Stimulated activated CD8-positive, alpha-beta memory T cell treated with anti-CD3 and anti-CD28 coated beads, Interleukin-12 subunit alpha, Interleukin-12 subunit beta, amount 100 ng/mL, for 1 hour (primary cell): ENCODE measurements around the gene SP140L.
"Not testable (repeated sequence)": the region's sequence is repeated elsewhere in the genome, so short reads cannot be mapped to it uniquely, and the experiment has no call there.

Experiments used
- DNase-seq: peaks from one replicate; pipeline ENCODE4 v3.0.0-alpha.2; 2020; ENCODE audit warnings: low read depth

Gene SP140L

DNA sequence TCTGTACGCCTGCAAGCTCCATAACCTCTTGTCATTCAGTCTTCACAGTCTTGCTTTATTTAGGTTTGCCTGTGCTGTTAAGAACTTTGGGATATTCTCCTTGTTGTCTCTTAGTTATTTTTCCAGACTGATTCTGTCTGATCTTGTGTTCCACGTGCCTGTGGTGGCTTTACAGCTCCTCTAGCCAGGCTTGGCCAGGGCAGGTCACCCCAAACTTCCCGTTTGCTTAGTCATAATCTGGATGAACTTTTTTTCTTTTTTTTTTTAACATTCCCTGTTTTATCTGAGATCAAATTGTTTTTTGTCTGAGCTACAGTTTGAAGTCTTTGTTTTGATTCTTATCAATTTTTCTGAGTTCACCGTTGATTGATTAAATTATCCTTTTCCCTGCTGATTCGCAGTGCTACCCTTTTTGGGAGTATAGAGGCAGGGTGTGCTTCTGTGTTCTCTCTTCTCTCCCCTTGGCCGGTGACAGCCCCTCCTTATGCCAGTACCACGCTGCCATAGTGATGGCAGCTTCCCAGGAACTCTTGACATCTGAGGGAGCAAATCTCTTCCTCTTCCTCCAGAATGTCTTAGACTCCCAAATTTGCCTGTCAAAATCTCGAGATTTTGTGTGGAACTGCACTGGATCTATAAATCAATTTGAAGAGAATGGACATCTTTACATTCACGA lies 91.5 kb downstream of the SP140L start:
- no peak for DNase-seq

DNA sequence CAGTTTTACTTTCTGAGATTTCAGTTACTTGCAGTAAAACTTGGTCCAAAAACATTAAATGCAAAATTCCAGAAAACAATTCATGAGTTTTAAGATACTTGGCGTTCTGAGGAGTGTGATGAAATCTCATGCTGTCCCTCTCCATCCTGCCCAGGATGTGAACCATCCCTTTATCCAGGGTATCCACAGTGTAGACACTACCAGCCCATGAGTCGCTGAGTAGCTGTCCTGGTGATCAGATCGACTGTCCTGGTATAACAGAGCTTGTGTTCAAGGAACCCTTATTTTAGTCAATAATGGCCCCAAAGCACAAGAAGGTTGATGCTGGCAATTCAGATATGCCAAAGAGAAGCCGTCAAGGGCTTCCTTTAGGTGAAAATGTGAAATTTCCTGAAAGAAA lies 92.2 kb downstream of the SP140L start:
- no peak for DNase-seq

DNA sequence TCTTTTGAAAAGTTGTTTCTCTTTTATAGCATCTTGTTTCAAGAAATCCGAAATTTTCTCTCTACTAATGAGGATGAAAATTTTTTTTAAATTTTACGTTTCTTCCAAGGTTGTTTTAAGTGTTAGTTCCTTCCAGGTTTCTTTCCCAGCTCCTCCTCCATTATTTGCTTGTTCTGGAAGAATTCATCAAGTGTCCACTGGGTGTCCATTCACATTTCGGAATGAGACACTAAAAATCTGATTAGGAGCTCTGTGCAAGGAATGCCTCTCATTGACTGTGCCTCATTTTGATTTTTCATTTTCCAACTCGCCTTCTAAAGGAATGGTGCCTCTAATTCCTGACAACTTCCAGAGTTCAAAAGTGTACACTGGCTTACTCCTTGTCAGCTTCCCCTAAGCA lies 95.2 kb downstream of the SP140L start:
- no peak for DNase-seq

DNA sequence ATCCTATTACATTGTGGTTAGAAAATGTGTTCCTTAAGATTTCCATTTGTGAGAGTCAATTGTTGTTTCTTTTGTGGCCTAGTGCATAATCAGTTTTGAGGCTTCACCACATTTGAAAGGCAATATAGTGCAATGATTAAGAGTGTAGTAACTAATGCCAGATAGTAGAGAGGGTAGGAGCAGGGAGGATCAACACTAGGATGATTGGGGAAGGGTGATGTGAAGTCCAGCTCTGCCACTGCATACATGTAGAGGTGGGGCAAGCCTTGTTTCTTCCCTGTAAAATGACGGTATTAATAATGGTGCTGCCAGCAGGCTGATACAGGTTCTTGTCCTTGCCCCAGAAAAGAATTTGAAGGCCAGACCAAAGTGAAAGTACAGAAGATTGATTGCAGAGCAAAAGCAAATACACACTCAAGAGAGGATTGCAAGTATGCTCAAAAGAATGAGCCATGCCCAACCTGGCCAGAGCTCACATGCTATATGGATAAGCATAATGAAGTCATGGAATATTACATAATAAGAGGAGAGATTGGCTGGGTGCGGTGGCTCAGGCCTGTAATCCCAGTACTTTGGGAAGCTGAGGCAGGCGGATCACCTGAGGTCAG lies 97.0 kb downstream of the SP140L start:
- DNase-seq, result no peak

DNA sequence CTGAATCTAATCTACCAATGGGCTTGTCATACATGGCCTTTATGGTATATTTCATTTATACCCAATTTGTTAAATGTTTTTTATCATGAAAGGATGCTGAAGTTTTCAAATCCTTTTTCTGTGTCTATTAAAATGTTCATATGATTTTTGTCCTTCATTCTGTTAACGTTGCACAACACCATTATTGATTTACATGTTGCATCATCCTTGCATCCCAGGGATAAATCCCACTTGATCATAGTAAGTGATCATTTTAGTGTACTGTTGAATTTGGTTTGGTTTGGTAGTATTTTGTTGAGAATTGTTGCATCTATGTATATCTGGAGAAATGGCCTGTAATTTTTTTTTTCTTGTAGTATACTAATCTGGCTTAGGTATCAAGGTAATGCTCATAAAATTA lies 98.4 kb downstream of the SP140L start:
- DNase-seq, result no peak

DNA sequence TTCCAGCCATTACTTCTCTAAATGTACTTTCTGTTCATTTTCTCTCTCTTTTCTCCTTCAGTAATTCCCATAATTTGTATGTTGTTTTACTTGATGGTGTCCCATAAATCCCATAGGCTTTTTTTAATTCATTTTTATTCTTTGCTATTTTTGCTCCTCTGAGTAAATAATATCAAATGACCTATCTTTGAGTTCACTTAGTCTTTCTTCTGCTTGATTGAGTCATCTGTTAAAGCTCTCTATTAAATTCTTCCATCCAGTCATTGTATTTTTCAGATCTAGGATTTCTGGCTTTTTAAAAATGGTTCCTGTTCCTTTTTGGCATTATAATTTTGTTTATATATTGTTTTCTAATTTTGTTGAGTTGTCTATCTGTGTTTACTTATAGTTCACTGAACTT lies 102.5 kb downstream of the SP140L start:
- DNase-seq, result no peak

DNA sequence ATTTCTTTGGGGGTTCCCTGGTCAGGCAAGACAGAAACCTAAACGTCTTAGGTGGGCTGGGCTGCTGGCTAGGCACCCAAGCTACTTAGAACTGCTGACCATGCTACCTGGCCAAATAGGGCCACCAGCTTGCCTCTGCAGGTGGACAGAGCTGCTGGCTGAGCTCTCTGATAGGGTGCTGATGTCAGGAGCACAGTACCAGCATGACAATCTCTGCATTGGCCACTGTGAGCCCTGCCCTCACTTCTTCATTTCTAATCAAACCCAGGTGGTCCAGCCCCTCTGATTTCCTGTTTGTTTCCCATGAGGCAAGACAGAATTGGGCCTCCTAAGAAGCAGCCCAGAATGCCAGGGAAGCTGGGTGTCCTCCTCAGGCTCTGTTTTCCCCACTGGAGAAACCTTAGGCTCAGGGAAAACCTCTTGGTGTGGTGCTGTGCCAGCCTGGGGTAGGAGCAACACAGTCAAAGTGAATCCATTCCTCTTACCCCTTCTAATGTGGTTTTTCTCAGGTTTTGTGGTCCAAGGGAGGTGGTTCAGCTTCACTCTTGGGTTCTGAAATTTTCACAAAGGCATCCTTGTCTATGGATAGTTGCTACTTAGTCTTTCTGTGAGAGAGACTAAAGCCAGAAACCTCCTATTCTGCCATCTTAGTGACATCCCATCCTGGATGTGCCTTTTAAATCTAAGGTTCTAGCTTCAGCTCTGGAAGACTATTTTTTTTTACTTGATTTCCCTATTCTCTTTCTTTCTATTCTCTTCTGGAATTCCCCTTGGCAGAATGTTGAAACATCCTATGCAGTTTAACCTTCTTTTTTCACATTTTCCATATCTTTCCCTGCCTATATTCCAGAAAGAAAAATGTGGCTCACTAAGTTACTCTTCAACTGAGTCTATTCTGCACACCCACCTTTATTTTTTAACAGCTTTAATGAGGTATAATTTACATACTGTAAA lies 104.2 kb downstream of the SP140L start:
- no peak for DNase-seq

DNA sequence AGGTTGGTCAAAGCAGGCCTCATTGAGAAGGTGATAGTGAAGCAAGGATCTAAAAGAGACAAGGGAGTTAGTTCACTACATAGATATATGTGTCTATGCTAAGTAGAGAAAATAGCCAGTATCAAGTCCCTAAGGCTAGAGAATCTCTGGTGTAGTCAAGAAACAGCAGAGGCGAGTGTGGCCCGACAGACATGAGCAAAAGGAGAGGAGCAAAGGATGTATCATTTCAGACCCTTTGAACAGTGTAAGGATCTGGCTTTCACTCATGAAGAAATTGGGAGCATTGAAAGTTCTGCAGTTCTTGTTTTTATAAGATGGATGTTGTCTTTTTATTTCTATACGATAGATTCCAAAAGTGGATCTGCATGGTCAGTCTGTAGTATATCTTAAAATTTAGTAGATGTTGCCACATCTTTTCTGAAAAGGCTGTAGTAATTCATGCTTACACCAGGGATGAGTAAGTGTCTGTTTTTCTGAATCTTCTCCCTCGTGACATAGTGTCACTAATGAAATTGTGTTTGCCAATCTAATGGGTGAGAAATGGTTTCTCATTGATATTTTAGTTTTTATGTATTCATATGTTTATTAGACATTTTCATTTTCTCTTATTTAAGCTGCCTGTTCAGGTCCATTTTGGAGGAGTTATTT lies 107.8 kb downstream of the SP140L start:
- no peak for DNase-seq

DNA sequence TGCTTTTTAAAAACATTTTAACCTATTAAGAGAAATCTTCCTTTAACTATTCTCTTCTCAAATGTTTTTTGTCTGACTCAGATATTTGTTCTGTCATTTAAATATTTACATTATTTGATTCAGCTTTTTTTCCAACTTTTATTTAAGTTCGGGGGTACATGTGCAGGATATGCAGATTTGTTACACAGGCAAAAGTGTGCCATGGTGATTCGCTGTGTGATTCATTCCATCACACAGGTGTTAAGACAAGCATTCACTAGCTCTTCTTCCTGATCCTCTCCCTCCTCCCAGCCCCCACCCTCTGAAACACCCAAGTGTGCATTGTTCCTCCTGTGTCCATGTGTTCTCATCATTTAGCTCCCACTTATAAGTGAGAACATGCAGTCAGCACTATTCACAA lies 108.4 kb downstream of the SP140L start:
- DNase-seq, result no peak

DNA sequence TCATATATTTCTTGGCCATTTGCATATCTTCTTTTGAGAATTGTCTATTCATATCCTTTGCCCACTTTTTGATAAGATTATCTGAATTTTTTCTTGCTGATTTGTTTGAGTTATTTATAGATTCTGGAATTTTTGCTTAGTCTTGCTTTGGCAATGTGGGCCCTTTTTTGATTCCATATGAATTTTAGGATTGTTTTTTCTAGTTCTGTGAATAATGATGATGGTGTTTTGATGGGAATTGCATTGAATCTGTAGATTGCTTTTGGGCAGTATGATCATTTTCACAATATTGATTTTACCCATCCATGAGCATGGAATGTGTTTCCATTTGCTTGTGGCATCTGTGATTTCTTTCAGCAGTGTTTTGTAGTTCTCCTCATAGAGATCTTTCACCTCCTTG lies 112.1 kb downstream of the SP140L start:
- not testable (repeated sequence) for DNase-seq

DNA sequence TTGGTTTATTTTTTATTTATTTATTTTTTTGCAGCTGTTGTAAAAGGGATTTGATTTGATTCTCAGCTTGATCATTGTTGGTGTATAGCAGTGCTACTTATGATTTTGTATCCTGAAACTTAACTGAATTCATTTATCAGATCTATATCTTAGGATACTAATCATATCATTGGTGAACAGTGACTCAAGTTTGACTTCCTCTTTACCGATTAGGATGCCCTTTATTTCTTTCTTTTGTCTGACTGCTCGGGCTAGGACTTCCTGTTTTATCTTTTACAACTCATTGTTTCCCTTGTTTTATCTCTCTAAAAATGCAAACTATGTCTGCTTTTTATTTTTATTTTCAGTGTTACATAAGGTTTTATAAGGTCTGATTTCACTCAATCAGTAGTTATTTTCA lies 112.6 kb downstream of the SP140L start:
- no peak for DNase-seq

DNA sequence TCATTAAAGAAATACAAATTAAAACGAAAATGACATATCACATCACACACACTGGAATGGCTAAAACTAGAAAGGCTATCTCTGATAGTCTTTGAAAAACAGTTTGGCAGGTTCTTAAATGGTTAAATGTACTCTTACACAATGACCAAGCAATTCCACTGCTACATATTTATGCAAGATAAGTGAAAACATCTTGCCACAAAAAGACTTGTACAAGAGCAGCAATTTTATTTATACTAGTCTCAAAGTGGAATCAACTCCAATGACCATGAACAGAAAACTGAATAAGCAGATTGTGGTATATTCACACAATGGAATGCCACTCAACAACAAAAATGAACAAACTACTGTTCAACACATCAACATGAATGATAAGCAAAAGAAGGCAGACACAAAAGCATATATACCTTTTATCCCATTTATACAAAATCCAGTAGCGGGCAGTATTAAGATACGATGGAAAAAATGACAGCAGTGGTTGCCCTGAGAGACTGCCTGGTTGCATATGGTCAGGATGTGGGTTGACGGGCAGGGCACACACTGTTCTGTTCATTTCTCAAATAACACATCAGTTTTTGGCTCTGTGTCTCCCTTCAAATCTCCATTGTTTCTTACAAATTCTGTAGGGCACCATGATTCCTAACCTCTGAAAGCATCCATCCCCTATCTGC lies 114.4 kb downstream of the SP140L start:
- DNase-seq, result peak; percentile 39

DNA sequence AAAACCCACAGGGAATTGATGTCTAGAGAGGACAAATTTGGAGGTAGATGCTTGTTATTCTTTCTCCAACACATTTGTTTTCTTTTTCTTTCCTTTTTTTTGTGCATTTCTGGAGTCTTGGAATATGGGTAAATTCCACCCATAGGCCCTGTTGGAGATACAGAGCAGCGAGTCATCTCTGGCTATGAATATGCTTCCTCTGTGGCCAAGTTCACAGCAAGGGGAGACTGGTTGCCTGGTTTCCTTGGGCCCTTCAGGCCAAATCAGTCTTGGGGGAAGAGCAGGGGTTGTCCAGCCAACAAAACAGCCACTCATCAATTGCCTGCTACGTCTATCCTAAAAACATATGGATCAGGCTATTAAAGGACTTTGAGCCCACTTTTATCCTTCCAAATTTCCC lies 116.5 kb downstream of the SP140L start:
- DNase-seq, result no peak

DNA sequence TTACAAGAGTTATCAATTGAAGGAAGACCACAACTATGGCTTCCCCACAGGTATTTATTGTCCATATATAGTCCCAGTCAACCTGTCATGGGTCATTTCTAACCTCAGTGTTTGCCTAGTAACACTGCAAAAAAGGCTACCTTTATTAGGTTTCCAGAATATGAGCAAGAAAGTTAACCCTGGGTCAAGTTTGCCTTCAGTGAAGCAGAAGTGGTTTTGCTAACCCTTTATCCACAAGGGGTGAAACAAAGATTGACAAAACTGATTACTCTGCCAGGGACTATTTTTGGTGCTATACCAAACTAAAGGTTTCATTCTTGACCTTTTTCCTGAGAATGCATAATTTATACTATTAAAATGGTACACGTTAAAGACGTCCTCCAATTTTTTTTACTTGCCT lies 117.8 kb downstream of the SP140L start:
- no peak for DNase-seq

DNA sequence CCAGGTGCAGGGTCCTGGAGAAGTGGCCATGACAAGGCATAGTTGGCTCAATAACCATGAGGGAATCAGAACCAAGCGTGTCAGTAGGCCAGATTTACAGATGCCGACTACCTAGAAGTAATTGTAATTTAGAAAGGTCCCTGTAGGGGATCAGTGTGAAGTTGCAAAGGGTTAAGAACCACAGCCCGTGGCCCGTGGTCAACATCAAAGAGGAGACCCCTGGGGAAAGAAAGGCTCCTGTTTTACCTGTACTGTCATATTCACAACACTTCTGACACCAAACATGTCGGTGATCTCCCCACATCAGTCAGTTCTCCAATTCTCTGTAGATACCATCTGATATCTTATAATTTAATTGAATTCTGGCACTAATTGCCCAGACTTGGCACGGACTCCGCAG lies 120.0 kb downstream of the SP140L start:
- no peak for DNase-seq

DNA sequence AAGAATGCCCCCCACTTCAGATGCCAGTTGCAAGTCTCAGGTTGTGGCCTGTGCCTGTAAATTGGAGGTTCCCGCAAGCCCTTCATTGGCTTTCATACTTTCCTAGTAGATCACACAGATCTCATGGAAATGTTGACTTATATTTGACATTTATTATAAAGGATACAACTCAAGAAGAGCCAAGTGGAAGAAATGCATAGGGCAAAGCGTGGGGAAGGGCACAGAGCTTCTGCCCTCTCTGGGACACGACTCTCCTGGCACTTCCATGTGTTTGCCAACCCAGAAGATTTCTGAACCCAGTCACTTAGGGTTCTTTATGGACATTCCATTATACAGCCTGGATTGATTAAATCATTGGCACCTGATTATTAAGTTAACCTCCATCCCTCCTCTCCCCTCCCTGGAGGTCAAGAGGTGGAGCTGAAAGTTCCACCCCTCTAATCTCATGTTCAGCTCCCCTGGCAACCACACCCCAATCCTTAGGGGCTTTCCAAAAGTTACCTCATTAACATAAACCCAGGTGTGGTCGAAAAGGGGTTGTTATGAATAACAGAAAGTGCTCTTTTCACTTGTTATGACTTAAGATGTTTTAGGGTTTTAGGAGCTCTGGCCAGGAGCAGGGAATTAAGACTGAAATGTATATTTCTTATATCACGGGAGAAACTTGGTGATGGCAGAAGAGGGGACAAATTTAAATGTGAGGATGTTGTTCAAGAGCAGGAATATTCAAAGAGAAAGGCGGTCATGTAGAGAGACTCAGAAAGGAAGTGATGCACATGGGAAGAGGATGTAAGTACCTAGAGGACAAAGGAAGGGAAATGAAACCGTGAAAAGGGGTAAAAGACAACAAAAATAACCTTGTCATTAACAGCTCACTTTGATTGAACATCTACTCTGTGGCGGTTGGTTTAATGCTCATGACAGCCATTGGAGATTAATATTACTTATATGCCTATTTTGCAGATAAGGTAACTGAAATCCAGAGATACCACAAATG lies 120.8 kb downstream of the SP140L start:
- DNase-seq, result no peak

DNA sequence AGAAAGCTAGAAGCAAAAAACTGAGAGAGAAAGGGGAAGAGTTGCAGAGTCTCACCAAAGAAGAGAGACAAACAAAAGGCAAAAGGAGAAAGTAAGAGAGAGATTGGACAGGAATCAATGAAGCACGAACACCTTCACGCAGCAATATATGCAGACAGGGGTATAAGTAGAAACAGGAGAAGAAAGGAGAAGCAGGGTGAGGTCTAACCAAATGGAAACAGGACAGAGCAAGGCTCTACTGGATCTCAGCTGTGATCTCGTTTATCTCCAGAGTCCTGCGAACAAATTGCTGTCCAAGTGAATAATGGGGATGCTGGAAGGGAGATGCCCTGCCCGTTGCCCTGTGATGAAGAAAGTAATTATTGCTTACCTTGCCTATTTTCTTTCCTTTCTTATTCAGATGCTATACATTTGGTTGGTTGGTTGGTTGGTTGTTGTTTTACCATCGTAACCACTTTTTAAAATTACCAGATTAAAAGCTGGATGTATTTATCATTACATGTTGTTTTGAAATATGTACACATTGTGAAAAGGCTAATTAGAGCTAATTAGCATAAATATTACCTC lies 123.0 kb downstream of the SP140L start:
- no peak for DNase-seq

DNA sequence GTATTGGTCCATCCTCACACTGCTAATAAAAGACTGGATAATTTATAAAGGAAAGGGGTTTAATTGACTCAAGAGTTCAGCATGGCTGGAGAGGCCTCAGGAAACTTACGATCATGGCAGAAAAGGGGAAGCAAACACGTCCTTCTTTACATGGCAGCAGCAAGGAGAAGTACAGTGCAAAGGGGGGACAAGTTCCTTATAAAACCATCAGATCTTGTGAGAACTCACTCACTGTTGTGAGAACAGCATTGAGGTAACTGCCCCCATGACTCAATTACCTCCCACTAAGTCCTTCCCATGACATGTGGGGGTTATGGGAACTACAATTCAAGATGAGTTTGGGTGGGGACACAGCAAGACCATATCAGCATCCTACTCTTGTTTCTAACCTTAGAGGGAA lies 126.0 kb downstream of the SP140L start:
- no peak for DNase-seq
